GM19463 (cell line): ENCODE data around the gene CCNI.

Source experiments
- ATAC-seq: cut with Tn5 transposase; IDR thresholded peaks from one replicate; pipeline ENCODE4 v1.9.1; 2021; ENCODE audit warnings: mild to moderate bottlenecking, moderate library complexity; ENCODE audit not compliant: unreplicated experiment

CCNI gene

GRCh38 chr4:77007358-77008230 is 68.2 kb downstream of the CCNI start:
- peak; percentile 94 for ATAC-seq

GRCh38 chr4:77006753-77007353 is 68.9 kb downstream of the CCNI start:
- ATAC-seq, result peak; percentile 17

DNA sequence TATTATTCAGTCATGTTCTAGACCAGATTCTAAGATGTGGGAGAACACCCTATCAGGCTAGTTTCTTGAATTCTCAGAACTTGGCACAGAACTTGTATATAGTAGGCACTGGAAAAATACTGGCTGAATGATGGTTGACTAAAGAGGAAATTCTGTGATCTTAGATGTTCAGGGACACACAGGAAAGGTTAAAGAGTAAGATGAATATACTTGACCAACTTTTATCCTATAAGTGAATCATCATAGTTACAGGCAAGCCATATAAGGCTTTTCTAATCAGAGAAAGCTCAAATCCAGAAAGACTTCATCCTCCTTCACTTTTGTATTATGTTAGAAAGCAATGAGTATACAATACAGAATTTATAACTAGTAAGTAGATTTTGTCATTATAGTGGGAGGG is 72.4 kb downstream of the CCNI start:
- no peak for ATAC-seq

DNA sequence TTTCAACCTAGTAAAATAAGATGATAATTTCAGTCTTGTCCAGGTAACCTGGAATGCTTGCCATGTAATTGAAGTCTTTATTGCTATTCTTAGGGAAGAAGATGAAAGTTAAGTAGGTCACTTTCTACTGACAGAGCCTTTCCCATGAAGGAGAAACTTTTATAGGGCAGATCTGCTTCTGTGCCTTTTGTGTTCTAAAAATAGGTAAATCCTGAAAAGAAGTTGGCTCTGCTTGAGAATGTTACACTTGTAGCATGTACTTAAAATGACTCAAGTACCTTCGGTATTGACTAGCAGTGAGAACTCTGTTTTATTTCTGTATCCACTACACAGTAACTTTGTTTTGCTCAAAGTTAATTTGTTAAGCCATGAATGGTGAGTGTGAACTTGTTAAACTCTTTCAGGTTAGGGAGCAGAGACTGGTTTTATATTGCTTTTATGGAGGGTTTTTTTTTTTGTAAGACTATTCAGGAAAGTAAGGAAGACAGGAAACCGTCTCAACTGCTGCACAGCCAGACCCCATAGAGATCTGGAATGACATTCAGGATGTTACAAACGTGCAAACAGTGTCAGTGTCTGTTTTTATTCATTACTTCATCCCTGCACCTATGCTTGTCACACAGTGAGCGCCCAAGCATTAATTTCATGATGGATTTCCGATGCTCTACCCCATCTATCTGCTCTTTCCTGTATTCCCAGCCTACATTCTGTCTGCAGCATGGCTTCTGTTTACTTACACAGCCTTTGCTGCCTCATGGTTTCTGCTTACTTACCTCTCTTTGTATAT is 73.3 kb downstream of the CCNI start:
- no peak for ATAC-seq

DNA sequence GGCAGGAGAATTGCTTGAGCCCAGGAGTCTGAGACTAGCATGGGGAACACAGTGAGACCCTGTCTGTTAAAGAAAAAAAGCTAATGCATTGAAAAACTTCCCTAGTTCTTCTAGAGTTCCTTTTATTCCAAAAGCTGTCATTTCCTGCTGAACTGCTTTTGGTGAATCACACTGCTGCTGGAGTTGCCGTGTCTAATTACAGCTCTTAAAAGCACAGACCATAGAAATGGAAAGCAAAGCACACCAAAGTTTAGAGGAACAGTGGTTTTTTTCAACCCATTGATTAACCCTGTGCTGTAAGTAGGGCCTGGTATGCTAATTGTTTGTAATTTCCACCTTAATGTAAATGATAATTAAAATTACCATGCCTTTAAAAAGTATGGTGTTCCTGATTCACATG is 73.9 kb downstream of the CCNI start:
- no peak for ATAC-seq

DNA sequence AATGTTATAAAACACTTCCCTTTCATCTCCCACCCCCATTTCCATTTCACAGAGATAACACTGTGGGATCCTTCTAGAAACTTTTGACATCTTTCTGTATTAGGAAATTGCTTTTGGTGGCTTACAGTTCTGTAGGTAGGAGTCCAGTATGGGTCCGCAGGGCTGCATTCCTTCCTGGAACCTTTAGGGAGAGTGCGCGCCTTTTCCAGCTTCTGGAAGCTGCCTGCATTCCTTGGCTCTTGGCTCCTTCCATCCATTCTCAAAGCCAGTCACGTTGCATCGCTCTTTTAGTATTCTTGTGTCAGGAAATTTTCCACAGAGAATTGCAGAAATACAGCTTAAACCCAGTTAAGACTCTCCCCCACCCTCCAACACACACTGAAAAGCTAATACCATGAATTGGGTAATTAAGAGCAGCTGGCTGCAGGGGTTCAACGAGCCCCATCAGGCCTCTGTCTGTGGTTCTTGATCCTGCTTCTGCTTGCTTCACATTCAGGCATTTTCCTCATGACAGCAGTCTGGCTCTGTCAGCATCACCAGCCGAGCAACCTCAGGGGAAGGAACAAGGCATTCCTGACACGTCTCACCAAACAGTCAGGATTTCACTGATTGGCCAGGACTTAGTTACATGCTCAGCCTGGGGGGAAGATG is 77.4 kb downstream of the CCNI start:
- ATAC-seq, result no peak

GRCh38 chr4:76997532-76997931 is 78.3 kb downstream of the CCNI start:
- ATAC-seq, result no peak
